ENCODE data around the gene CSNK1A1.

The CSNK1A1 gene

GRCh38 chr5:149532413-149532812 is 18.8 kb downstream of the CSNK1A1 start:
- TF ChIP-seq CTCF (conservative IDR thresholded peaks at IDR 0.05; ENCODE audit: low read length): no peak
- no peak overlapping the region for H3K4me3 ChIP-seq (ENCODE audit: low read length)
- DNase-seq (ENCODE audit: low read depth): no peak

GRCh38 chr5:149529463-149529862 is 21.8 kb downstream of the CSNK1A1 start:
- no peak for DNase-seq (ENCODE audit: low read depth)
- no peak for TF ChIP-seq CTCF (conservative IDR thresholded peaks at IDR 0.05; ENCODE audit: low read length)
- no peak overlapping the region for H3K4me3 ChIP-seq (ENCODE audit: low read length)

GRCh38 chr5:149528281-149529060 is 22.8 kb downstream of the CSNK1A1 start:
- DNase-seq (ENCODE audit: low read depth): no peak
- no peak overlapping the region for H3K4me3 ChIP-seq (ENCODE audit: low read length)
- TF ChIP-seq CTCF (conservative IDR thresholded peaks at IDR 0.05; ENCODE audit: low read length): no peak

GRCh38 chr5:149526845-149527590 is 24.2 kb downstream of the CSNK1A1 start:
- DNase-seq (ENCODE audit: low read depth): no peak
- no peak for TF ChIP-seq CTCF (conservative IDR thresholded peaks at IDR 0.05; ENCODE audit: low read length)
- no peak overlapping the region for H3K4me3 ChIP-seq (ENCODE audit: low read length)

- TF ChIP-seq CTCF (conservative IDR thresholded peaks at IDR 0.05; ENCODE audit: low read length): no peak
- DNase-seq (ENCODE audit: low read depth): no peak
- H3K4me3 ChIP-seq (ENCODE audit: low read length): no peak overlapping the region
Measured at GRCh38 chr5:149521739-149522685, 29.2 kb downstream of the CSNK1A1 start.

GRCh38 chr5:149519601-149520000 is 31.6 kb downstream of the CSNK1A1 start:
- no peak overlapping the region for H3K4me3 ChIP-seq (ENCODE audit: low read length)
- DNase-seq (ENCODE audit: low read depth): no peak

More at GRCh38 chr5:149519601-149520000, 31.6 kb downstream of the CSNK1A1 start:
- TF ChIP-seq CTCF (conservative IDR thresholded peaks at IDR 0.05; ENCODE audit: low read length): no peak

Data from AG10803 (cell line).